ENCODE results near the gene SIRT6. TPM values are rescaled to one million over a fixed set of nuclear protein-coding genes. Genes with fewer than 3 reads are reported as not detected.
"Not testable (repeated sequence)": the region's sequence is repeated elsewhere in the genome, so short reads cannot be mapped to it uniquely, and the experiment has no call there.

The SIRT6 gene
- total and polyA plus RNA-seq, 2 donors (not counting 1 experiment from before 2014, with no cell fraction given): 8.8 to 9.2 TPM

DNA sequence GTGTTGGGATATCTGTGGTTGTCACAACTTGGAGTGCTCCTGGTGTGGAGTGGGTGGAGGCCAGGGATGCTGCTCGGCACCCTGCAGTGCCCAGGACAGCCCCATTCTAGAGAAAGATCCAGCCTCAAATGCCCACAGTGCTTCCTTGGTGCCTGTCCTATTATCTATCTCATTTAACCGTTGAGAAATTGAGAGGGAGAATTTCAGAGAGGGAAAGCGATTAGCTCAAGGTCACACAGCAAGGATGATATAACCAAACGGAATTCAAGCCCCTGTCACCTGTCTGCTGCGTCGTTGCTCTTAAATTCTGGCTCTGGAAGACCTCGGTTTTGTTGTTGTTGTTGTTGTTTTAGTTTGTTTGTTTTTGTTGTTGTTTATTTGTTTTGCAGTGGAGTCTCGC lies 13.6 kb upstream of the SIRT6 start:
- H3K79me2 ChIP-seq (ENCODE audit: control insufficient read depth, insufficient read depth, low read length): no peaks in the 10 kb centered on the region
- H3K36me3 ChIP-seq (ENCODE audit: control insufficient read depth, insufficient read depth, low read length): no peaks in the 10 kb centered on the region
- H3K27ac ChIP-seq (ENCODE audit: insufficient read depth, low read length): no peak overlapping the region
- peaks cover 16% of the 10 kb centered on the region for H3K27me3 ChIP-seq (ENCODE audit: control insufficient read depth, insufficient read depth, low read length)
- H3K4me1 ChIP-seq (ENCODE audit: control insufficient read depth, extremely low read depth, insufficient read depth, low read length): no peaks in the 10 kb centered on the region
- no peaks in the 10 kb centered on the region for H3K9me3 ChIP-seq (ENCODE audit: control insufficient read depth, insufficient read depth, low read depth, low read length)
- no peak overlapping the region for H3K9ac ChIP-seq (ENCODE audit: insufficient read depth, low read length)
- no peak overlapping the region for H3K4me2 ChIP-seq (ENCODE audit: extremely low read depth, insufficient read depth, low read length)
- H2AFZ ChIP-seq (ENCODE audit: low read length): no peak overlapping the region
- no peak overlapping the region for H3K4me3 ChIP-seq (replicated peaks in 1 of 4; ENCODE audit: control extremely low read depth in 1 of 4, insufficient read depth in 1 of 4, low read depth in 3 of 4, low read length in 4 of 4)
- no peak for DNase-seq (ENCODE audit: low read depth in 2 of 2)
- no peaks in the 10 kb centered on the region for H4K20me1 ChIP-seq (ENCODE audit: control insufficient read depth, extremely low read depth, insufficient read depth, low read length)
- TF ChIP-seq, protein P1, sequence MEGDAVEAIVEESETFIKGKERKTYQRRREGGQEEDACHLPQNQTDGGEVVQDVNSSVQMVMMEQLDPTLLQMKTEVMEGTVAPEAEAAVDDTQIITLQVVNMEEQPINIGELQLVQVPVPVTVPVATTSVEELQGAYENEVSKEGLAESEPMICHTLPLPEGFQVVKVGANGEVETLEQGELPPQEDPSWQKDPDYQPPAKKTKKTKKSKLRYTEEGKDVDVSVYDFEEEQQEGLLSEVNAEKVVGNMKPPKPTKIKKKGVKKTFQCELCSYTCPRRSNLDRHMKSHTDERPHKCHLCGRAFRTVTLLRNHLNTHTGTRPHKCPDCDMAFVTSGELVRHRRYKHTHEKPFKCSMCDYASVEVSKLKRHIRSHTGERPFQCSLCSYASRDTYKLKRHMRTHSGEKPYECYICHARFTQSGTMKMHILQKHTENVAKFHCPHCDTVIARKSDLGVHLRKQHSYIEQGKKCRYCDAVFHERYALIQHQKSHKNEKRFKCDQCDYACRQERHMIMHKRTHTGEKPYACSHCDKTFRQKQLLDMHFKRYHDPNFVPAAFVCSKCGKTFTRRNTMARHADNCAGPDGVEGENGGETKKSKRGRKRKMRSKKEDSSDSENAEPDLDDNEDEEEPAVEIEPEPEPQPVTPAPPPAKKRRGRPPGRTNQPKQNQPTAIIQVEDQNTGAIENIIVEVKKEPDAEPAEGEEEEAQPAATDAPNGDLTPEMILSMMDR (conservative IDR thresholded peaks at IDR 0.05 in 1 of 2, IDR thresholded peaks at IDR 0.05 in 1 of 2; ENCODE audit: low read depth in 1 of 2, low read length in 2 of 2): no peak
- TF ChIP-seq EZH2 (IDR thresholded peaks at IDR 0.05; ENCODE audit: low read length, missing control alignments): no peak

DNA sequence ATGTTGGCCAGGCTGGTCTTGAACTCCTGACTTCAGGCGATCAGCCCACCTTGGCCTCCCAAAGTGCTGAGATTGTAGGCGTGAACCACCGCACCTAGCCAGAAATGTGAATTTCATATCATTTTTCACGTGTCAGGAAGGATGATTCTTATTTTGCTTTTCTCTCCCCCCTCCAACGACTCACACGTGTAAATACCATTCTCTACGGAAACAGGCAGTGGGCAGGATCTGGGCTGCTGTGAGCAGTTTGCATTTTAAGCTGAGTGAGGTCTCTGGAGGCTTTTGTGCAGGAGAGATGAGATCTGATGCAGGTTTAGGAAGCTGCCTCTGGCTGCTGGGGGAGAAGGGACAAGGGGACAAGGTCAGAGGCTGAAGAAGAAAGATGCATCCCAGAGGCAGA lies 12.0 kb upstream of the SIRT6 start:
- no peak overlapping the region for H3K27ac ChIP-seq (ENCODE audit: insufficient read depth, low read length)
- no peak overlapping the region for H3K4me2 ChIP-seq (ENCODE audit: extremely low read depth, insufficient read depth, low read length)
- TF ChIP-seq, protein P1 (conservative IDR thresholded peaks at IDR 0.05 in 1 of 2, IDR thresholded peaks at IDR 0.05 in 1 of 2; ENCODE audit: low read depth in 1 of 2, low read length in 2 of 2): no peak
- TF ChIP-seq EZH2 (IDR thresholded peaks at IDR 0.05; ENCODE audit: low read length, missing control alignments): no peak
- peaks cover 16% of the 10 kb centered on the region for H3K27me3 ChIP-seq (ENCODE audit: control insufficient read depth, insufficient read depth, low read length)
- DNase-seq (ENCODE audit: low read depth in 2 of 2): no peak
- no peaks in the 10 kb centered on the region for H3K4me1 ChIP-seq (ENCODE audit: control insufficient read depth, extremely low read depth, insufficient read depth, low read length)
- H4K20me1 ChIP-seq (ENCODE audit: control insufficient read depth, extremely low read depth, insufficient read depth, low read length): no peaks in the 10 kb centered on the region
- no peaks in the 10 kb centered on the region for H3K9me3 ChIP-seq (ENCODE audit: control insufficient read depth, insufficient read depth, low read depth, low read length)
- H3K9ac ChIP-seq (ENCODE audit: insufficient read depth, low read length): no peak overlapping the region
- no peak overlapping the region for H3K4me3 ChIP-seq (replicated peaks in 1 of 4; ENCODE audit: control extremely low read depth in 1 of 4, insufficient read depth in 1 of 4, low read depth in 3 of 4, low read length in 4 of 4)
- H3K36me3 ChIP-seq (ENCODE audit: control insufficient read depth, insufficient read depth, low read length): no peaks in the 10 kb centered on the region
- no peaks in the 10 kb centered on the region for H3K79me2 ChIP-seq (ENCODE audit: control insufficient read depth, insufficient read depth, low read length)
- H2AFZ ChIP-seq (ENCODE audit: low read length): no peak overlapping the region

DNA sequence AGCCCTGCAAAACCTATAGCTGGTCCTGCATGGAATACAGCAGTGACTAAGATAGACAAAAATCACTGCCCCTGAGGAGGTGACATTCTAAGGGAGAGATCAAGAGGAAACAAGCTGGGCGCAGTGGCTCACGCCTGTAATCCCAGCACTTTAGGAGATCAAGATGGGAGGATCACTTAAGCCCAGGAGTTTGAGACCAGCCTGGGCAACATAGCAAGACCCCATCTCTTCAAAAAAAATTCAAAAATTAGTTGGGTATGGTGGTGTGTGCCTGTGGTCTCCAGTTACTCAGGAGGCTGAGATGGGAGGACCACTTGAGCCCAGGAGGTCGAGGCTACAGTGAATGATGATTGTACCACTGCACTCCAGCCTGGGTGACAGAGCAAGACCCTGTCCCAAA lies 10.2 kb upstream of the SIRT6 start:
- not testable (repeated sequence) for DNase-seq (ENCODE audit: low read depth in 2 of 2); H3K9ac ChIP-seq (ENCODE audit: insufficient read depth, low read length)

More for the DNA sequence above, 10.2 kb upstream of the SIRT6 start:
- not testable (repeated sequence) for H3K36me3 ChIP-seq (ENCODE audit: control insufficient read depth, insufficient read depth, low read length); H3K4me3 ChIP-seq (replicated peaks in 1 of 4; ENCODE audit: control extremely low read depth in 1 of 4, insufficient read depth in 1 of 4, low read depth in 3 of 4, low read length in 4 of 4); H3K79me2 ChIP-seq (ENCODE audit: control insufficient read depth, insufficient read depth, low read length); H2AFZ ChIP-seq (ENCODE audit: low read length); H3K9me3 ChIP-seq (ENCODE audit: control insufficient read depth, insufficient read depth, low read depth, low read length); H4K20me1 ChIP-seq (ENCODE audit: control insufficient read depth, extremely low read depth, insufficient read depth, low read length); H3K4me1 ChIP-seq (ENCODE audit: control insufficient read depth, extremely low read depth, insufficient read depth, low read length); H3K27ac ChIP-seq (ENCODE audit: insufficient read depth, low read length); H3K4me2 ChIP-seq (ENCODE audit: extremely low read depth, insufficient read depth, low read length)
- H3K27me3 ChIP-seq (ENCODE audit: control insufficient read depth, insufficient read depth, low read length): peaks cover 13% of the 10 kb centered on the region

All from fibroblast of lung (primary cell).